Measurements from ENCODE around the gene SMC1A.
"Not testable (repeated sequence)": the region's sequence is repeated elsewhere in the genome, so short reads cannot be mapped to it uniquely, and the experiment has no call there.

The SMC1A gene

DNA sequence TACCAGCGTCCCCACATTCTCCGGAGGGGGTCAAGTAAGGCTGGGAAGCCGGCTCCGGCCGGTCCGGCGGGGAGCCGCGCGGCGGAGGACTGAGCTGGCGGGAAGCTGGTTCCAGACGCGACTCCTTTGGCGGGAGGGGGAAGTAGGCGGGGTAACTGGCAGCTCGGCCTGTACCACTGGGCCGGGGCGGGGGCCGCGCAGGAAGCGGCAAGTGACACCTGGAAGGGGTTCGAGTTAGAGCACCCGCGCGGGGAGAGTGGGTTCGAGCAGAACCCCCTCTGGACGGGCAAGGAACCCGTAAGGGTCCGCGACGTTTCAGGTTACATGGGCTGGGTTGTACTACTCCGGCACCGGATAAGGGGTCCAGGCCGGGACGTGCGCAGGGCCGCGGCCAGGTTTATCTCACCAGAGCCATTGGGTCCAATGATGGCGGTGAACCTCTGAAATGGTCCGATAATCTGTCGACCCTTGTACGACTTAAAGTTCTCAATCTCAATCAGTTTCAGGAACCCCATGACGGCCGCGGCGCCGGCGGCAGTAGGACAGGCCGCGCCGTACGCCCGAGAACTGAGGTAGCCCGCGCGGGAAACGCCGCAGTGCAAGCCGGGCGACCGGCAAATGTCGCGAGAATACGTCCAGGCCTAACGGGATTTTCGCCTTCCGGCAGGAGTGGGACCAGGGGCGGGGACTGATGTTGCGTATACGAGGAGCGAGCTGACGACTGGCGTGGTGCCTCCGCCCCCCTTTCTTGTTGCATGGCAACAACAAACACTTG, at the start of gene SMC1A:
TSS of gene SMC1A (minus strand) at position 569 of the 775 bp plus-strand sequence. CDS start at position 515, 54 bp downstream.
- peak; percentile 94 for DNase-seq (ENCODE audit: low spot score)

GRCh38 chrX:53471346-53471745, 48.9 kb upstream of the SMC1A start:
- DNase-seq (ENCODE audit: low spot score) = no peak

GRCh38 chrX:53468659-53469058, 46.2 kb upstream of the SMC1A start:
- not testable (repeated sequence) for DNase-seq (ENCODE audit: low spot score)

- DNase-seq (ENCODE audit: low spot score) = no peak
Measured at GRCh38 chrX:53458082-53458481, 35.6 kb upstream of the SMC1A start.

DNA sequence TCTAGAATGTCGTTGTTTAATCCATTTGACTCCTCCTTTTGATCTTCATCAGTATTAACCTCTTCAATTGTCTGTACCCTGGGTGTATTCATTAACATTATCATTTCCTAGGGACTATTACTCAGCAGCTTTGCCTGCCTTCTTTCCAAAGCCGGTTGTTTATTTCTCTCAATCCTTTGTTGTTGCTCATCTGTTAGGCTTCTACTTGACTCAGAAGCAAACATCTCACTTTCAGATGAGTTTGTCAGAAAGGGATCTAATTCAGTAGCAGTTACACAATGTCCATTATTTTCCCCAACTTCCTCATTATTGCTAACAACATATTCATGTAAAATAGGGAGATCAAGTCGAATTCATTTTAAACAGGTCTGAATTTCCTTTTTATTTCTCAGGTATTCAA, 33.8 kb upstream of the SMC1A start:
- no peak for DNase-seq (ENCODE audit: low spot score)

- DNase-seq (ENCODE audit: low spot score) = no peak
Measured at GRCh38 chrX:53452812-53453211, 30.4 kb upstream of the SMC1A start.

GRCh38 chrX:53449632-53450031, 27.2 kb upstream of the SMC1A start:
- DNase-seq (ENCODE audit: low spot score) = no peak

DNA sequence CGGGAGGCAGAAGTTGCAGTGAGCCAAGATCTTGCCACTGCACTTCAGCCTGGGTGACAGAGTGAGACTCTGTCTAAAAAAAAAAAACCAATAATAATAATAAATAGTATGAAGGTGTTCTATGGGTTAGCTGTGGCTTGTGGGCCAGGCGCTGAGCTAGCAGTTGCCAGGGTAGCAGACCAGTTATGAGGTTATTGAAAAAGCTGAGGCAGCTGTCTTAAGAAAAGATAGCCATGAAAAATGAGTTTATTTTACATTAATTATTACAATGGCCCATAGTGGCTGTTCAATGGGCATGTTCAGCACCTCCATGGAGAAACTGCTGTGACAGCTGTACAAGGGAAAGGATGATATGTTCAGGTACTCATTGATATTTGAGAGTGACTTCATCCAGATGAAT, 25.0 kb upstream of the SMC1A start:
- DNase-seq (ENCODE audit: low spot score) = no peak

GRCh38 chrX:53445977-53446376, 23.5 kb upstream of the SMC1A start:
- peak; percentile 37 for DNase-seq (ENCODE audit: low spot score)

DNA sequence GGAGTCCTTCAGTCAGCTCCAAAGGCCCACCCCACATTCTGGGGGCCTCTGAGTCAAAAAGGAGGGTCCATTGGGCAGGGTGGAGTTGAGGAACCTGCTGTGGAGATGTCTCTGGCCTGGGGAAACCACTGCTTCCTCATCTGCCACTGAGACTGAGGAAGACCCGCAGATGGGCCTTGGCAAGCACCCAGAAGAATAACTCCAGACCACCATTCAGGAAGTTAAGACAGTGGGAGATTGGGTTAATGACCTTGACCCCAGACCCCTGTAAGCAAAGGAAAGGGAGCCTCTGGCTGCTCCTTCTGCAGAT, 19.8 kb upstream of the SMC1A start:
- DNase-seq (ENCODE audit: low spot score) = no peak

DNA sequence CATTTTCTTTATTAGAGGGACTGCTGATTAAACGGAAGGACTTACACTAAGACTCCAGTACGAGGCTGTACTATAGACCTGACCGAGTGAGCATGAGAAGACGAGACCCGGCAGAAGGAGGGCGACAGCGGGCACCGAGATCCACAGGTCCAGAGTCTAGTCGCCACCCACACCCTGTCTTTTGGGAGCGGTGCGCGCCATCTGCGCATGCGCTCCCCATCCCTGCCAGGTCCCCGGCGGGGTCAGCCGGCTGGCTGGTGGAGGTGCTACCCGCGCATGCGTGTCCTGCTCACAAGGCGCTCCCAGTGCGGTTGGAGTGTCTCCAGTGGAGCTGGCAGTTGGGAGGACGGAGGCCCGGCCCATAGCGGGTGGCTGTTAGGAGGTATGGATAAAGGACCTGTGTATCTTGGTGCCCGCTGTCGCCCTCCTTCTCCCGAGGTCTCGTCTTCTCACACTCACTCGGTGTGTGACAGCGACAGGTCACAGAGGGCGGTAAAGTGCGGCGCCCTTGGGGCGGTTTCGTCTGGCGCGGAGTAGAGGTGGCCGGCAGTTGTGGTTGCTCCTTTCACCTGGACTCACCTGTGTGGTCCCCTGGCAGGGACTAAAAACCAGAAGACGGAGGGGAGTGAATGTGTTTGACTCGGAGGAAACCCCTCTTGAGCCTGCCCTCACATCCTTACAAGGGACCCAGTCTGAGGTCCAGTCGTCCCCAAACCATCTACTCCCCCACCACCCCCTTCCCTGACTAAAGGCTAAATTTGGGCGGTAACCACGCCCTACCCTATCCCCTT, 19.3 kb upstream of the SMC1A start:
- DNase-seq (ENCODE audit: low spot score) = peak; percentile 89

DNA sequence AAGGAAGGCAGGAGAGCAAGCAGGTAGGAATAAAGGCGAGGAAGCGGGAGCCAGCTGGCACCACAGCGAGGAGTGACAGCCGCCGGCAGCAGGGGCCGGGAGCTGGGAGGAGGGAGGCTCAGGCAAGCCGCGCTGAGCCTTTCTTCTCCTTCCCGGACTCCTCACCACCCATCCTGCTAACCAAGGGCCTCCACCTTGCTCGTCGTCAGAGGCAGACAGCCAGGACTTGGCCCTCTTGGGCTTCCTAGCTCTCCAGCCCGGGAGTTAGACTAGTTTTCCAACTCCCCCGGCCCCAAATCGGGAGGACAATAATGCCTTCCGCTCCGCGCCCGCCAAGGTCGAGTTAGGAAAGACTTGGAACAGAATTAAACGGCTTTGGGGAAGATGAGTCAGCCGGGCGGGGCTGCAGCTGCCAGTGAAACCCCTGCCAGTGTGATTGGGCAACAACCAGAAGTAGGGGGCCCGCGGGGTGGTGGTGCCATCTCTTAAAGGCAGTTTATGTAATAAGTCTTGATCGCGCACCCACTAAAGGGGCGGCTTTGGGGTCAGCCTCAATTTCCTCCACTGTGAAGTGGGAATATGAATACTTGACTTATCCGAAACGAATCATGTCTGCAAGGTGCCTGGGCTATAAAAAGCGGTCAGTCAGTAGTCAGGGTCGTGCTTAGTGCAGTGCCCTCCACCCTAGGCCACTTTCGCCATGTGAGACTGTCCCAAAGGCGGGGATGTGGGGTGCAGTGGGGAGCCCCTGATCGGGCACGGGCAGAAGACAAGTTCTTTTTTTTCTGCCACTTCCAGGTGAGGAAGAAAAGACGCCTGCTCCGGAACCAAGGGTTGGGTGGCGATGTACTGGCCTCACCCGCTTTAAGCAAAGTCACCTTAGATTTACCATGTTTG, 18.4 kb upstream of the SMC1A start:
- DNase-seq (ENCODE audit: low spot score) = peak; percentile 75

- peak; percentile 67 for DNase-seq (ENCODE audit: low spot score)
Measured at GRCh38 chrX:53440101-53440500, 17.6 kb upstream of the SMC1A start.

DNA sequence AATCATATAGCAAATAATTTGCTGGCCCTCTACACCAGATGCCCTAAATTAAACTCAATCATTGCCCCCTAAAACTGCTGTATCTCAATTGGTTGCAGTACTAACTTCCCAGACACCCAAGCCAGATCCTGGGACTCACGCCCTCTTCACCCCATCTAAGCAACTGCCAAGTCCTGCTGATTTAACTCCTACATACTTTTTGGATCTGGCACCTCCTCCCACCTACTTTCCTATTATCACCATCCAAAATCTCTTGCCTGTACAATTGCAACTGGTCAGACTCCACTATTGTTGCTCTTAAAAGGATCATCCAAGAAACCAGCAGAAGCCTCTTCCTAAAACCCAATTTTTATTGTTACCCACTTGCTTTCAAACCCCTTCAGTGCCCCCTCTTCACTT, 16.4 kb upstream of the SMC1A start:
- DNase-seq (ENCODE audit: low spot score) = no peak

DNA sequence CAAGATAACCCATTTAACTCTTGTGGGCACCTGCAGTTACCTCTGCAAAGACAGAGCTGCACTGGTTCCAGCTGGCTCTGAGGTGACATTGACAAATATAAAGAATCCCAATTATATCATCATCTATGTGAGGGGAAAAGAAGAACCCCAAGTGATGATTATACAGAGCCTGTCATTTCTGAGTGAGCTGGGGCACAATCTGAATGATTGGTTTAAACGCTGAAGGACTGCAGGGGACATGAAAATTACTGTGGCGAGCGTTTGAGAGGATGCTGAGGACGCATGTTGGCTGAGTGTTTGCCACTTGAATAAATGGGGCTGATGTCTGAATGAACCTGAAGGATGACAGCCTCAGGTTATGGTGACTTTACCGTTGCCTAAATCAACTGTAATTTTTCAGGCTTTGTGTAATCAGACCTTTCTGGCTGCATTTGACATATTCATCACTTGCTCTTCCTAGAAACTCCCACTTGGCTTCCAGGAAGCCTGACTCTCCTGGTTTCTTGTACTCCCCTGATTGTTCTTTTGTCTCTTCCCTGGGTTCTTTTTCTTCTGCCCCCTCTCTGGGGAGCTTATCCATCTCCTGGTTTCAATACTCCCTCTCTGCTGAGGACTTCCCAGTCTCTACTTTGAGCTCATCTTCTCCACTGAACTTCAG, 15.8 kb upstream of the SMC1A start:
- DNase-seq (ENCODE audit: low spot score) = no peak

DNA sequence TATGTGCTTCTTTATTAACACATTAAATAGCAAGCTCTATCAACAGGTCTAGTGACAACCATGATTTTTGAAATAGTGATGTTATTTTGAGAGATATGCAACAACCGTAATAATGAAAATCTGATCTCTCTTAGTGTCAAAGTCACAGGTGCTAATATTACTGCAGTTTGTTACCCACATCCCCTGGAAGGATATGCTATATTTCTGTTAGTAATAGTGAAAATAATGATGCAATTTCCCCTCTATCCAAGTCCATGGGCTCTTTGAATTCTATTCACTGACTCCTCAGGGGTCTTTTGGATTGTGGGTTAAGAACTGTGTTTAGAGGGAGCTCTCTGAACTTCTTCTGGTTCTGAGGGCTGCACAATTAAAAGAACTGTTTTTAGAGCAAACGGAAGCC, 14.8 kb upstream of the SMC1A start:
- no peak for DNase-seq (ENCODE audit: low spot score)

DNA sequence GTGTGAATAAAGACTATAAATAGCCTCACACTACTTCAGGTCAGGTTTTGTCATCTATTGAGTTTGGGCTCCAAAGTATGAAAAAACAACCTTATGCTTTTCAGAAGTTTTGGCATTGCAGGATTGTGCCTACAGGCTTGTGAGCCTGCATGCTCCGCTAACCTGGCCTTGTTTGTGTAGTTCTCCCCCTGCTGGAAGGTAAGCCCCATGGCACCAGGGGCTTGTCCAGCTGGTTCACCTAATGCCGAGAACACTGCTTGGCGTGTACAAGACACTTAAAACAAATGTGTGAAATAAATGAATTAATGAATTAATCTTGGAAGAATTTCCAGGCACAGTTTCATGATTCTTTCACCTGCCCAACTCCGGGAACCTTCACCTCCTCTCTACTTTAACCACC, 13.5 kb upstream of the SMC1A start:
- peak; percentile 70 for DNase-seq (ENCODE audit: low spot score)

DNA sequence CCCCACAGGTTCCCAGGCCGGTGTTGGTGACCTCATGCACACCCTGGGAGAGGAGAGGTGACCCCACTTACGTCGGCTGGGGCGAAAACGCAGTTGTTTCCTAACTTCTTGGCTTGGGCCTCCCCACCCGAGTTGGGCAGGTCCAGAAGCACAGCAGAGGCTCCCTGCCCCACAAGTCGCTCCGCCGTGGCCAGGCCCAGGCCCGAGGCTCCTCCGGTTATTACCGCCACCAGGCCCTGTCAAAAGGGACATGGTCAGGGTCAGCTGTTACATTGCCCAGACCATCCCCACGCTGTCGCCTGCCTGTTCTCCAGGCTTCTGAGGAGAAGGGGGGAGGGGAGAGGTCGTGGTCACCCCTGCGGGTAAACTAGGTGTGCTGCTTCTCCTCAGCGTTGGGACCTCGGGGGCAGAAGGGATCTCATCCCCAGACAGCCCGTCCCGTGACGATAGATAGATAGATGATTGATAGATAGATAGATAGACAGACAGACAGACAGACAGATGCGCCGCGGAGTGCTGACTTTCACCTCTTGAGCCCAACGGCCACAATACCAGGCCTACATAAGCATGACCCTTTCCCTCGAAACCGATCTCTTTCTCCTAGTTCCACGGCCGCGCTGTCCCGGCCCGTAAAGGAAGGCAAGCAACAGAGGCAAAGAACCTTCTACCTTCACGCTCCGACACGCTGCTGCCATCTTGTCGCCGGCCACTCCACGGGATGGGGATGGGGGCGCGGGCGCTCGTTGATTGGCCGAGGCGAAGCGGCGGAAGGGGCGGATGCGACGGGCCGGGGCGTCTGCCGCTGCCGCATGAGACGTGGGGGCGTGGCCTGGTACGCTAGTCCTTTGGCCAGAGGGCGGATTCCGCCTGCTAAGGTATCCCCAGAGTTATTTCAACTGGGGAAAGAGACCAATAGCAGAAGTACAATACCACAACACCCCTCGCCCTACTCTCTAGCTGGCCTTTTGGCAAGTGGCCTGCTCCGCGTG, 11.5 kb upstream of the SMC1A start, which contains the start of gene HSD17B10:
TSS of gene HSD17B10 (minus strand) at position 720 of the 989 bp plus-strand sequence. CDS start at position 695, 25 bp downstream.
- peak; percentile 88 for DNase-seq (ENCODE audit: low spot score)

DNA sequence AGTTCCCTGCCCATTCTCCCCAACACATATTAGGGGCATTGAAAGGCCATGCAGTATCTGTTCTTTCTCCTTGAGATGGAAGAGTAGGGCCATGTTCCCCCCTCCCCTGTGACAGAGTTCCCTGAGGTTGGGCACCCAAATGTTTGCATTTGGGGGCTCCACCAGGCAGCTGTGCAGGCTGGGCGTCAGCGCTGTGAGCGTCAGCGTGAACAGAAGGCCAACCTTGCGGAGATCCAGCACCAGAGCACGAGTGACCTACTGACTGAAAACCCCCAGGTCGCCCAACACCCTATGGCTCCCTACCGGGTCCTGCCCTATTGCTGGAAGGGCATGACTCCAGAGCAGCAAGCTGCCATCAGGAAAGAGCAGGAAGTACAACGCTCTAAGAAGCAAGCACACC, 7.8 kb upstream of the SMC1A start:
- DNase-seq (ENCODE audit: low spot score) = no peak

GRCh38 chrX:53429755-53430154, 7.3 kb upstream of the SMC1A start:
- DNase-seq (ENCODE audit: low spot score) = no peak

GRCh38 chrX:53422861-53423306, 430 bp upstream of the SMC1A start, which contains the start of gene RIBC1:
RIBC1 (plus strand) TSS chrX:53422873; CDS start chrX:53426277, 3,404 bp downstream.
- no peak for DNase-seq (ENCODE audit: low spot score)

Measured in SW480 (cell line).